Activated naive CD4-positive, alpha-beta T cell treated with anti-CD3 and anti-CD28 coated beads, Interleukin-2, amount 50 U/mL, for 24 hours (primary cell): ENCODE results near the gene CARD9.

ENCODE experiments used
- H3K27ac Mint-ChIP-seq: one replicate; pipeline ENCODE4 v1.8.0; 2021; ENCODE audit warnings: mild to moderate bottlenecking, mixed read lengths
- H3K27me3 Mint-ChIP-seq: one replicate; pipeline ENCODE4 v1.8.0; 2021; ENCODE audit warnings: mixed read lengths
- H3K36me3 Mint-ChIP-seq: one replicate; pipeline ENCODE4 v1.8.0; 2021; ENCODE audit warnings: mixed read lengths
- H3K4me1 Mint-ChIP-seq: one replicate; pipeline ENCODE4 v1.8.0; 2021; ENCODE audit warnings: mixed read lengths
- H3K4me3 Mint-ChIP-seq: one replicate; pipeline ENCODE4 v1.8.0; 2021; ENCODE audit warnings: mild to moderate bottlenecking, mixed read lengths
- H3K9me3 Mint-ChIP-seq: one replicate; pipeline ENCODE4 v1.8.0; 2021; ENCODE audit warnings: mixed read lengths

Gene CARD9

GRCh38 chr9:136377341-136378169 lies 4.1 kb upstream of the CARD9 start:
- no peak overlapping the region for H3K27ac Mint-ChIP-seq
- H3K4me3 Mint-ChIP-seq, result no peak overlapping the region
- H3K4me1 Mint-ChIP-seq, result no peaks in the 10 kb centered on the region
- H3K27me3 Mint-ChIP-seq, result peaks cover 2% of the 10 kb centered on the region
- no peaks in the 10 kb centered on the region for H3K36me3 Mint-ChIP-seq
- H3K9me3 Mint-ChIP-seq, result no peaks in the 10 kb centered on the region

- Mint-ChIP-seq H3K9me3 (no peaks in the 10 kb centered on the region), H3K4me1 (no peaks in the 10 kb centered on the region), H3K27me3 (peaks cover 2% of the 10 kb centered on the region), H3K27ac (no peak overlapping the region), H3K36me3 (no peaks in the 10 kb centered on the region), H3K4me3 (no peak overlapping the region)
Observed at GRCh38 chr9:136376457-136376856, 3.0 kb upstream of the CARD9 start.

GRCh38 chr9:136375096-136375495 lies 1.6 kb upstream of the CARD9 start:
- Mint-ChIP-seq H3K9me3 (no peaks in the 10 kb centered on the region), H3K27ac (no peak overlapping the region), H3K4me1 (no peaks in the 10 kb centered on the region), H3K27me3 (peaks cover 2% of the 10 kb centered on the region), H3K36me3 (no peaks in the 10 kb centered on the region), H3K4me3 (no peak overlapping the region)

GRCh38 chr9:136374183-136374575 lies 710 bp upstream of the CARD9 start:
- Mint-ChIP-seq H3K36me3 (no peaks in the 10 kb centered on the region), H3K27ac (no peak overlapping the region), H3K4me3 (no peak overlapping the region), H3K9me3 (no peaks in the 10 kb centered on the region), H3K27me3 (peaks cover 2% of the 10 kb centered on the region), H3K4me1 (no peaks in the 10 kb centered on the region)

GRCh38 chr9:136372561-136373299 lies 739 bp downstream of the CARD9 start:
- Mint-ChIP-seq H3K27ac (no peak overlapping the region), H3K9me3 (no peaks in the 10 kb centered on the region), H3K4me3 (no peak overlapping the region), H3K36me3 (no peaks in the 10 kb centered on the region), H3K27me3 (peaks cover 2% of the 10 kb centered on the region), H3K4me1 (no peaks in the 10 kb centered on the region)

- Mint-ChIP-seq H3K36me3 (no peaks in the 10 kb centered on the region), H3K4me1 (no peaks in the 10 kb centered on the region), H3K27ac (no peak overlapping the region), H3K27me3 (peaks cover 2% of the 10 kb centered on the region), H3K4me3 (no peak overlapping the region), H3K9me3 (no peaks in the 10 kb centered on the region)
Observed at GRCh38 chr9:136372006-136372405, 1.5 kb downstream of the CARD9 start.

GRCh38 chr9:136371533-136371880 lies 2.0 kb downstream of the CARD9 start:
- H3K27me3 Mint-ChIP-seq, result peaks cover 2% of the 10 kb centered on the region
- H3K9me3 Mint-ChIP-seq, result no peaks in the 10 kb centered on the region
- H3K36me3 Mint-ChIP-seq, result no peaks in the 10 kb centered on the region
- no peak overlapping the region for H3K4me3 Mint-ChIP-seq
- H3K27ac Mint-ChIP-seq, result no peak overlapping the region
- no peaks in the 10 kb centered on the region for H3K4me1 Mint-ChIP-seq

- no peak overlapping the region for H3K27ac Mint-ChIP-seq
- H3K4me1 Mint-ChIP-seq, result no peaks in the 10 kb centered on the region
- no peaks in the 10 kb centered on the region for H3K36me3 Mint-ChIP-seq
- H3K4me3 Mint-ChIP-seq, result no peak overlapping the region
- peaks cover 2% of the 10 kb centered on the region for H3K27me3 Mint-ChIP-seq
- no peaks in the 10 kb centered on the region for H3K9me3 Mint-ChIP-seq
Observed at GRCh38 chr9:136370687-136371532, 2.6 kb downstream of the CARD9 start.

- Mint-ChIP-seq H3K4me1 (no peaks in the 10 kb centered on the region), H3K4me3 (no peak overlapping the region), H3K9me3 (no peaks in the 10 kb centered on the region), H3K27me3 (peaks cover 2% of the 10 kb centered on the region), H3K36me3 (no peaks in the 10 kb centered on the region), H3K27ac (no peak overlapping the region)
Observed at GRCh38 chr9:136370037-136370436, 3.4 kb downstream of the CARD9 start.

- Mint-ChIP-seq H3K4me1 (no peaks in the 10 kb centered on the region), H3K27me3 (peaks cover 2% of the 10 kb centered on the region), H3K36me3 (no peaks in the 10 kb centered on the region), H3K27ac (no peak overlapping the region), H3K4me3 (no peak overlapping the region), H3K9me3 (no peaks in the 10 kb centered on the region)
Observed at GRCh38 chr9:136368190-136368589, 5.3 kb downstream of the CARD9 start.

- no peaks in the 10 kb centered on the region for H3K9me3 Mint-ChIP-seq
- H3K27me3 Mint-ChIP-seq, result no peaks in the 10 kb centered on the region
- no peaks in the 10 kb centered on the region for H3K36me3 Mint-ChIP-seq
- peaks cover 5% of the 10 kb centered on the region for H3K4me1 Mint-ChIP-seq
- no peak overlapping the region for H3K4me3 Mint-ChIP-seq
- no peak overlapping the region for H3K27ac Mint-ChIP-seq
Observed at GRCh38 chr9:136367296-136368145, 5.9 kb downstream of the CARD9 start.

GRCh38 chr9:136366826-136367225 lies 6.6 kb downstream of the CARD9 start:
- Mint-ChIP-seq H3K9me3 (no peaks in the 10 kb centered on the region), H3K27me3 (no peaks in the 10 kb centered on the region)

GRCh38 chr9:136365775-136366222 lies 7.7 kb downstream of the CARD9 start:
- Mint-ChIP-seq H3K4me3 (no peak overlapping the region), H3K27me3 (no peaks in the 10 kb centered on the region), H3K9me3 (no peaks in the 10 kb centered on the region), H3K36me3 (no peaks in the 10 kb centered on the region), H3K4me1 (peaks cover 6% of the 10 kb centered on the region), H3K27ac (no peak overlapping the region)

More at GRCh38 chr9:136366826-136367225, 6.6 kb downstream of the CARD9 start:
- Mint-ChIP-seq H3K36me3 (no peaks in the 10 kb centered on the region), H3K27ac (no peak overlapping the region), H3K4me3 (no peak overlapping the region), H3K4me1 (peaks cover 6% of the 10 kb centered on the region)

- no peak overlapping the region for H3K27ac Mint-ChIP-seq
- peaks cover 6% of the 10 kb centered on the region for H3K4me1 Mint-ChIP-seq
- no peaks in the 10 kb centered on the region for H3K27me3 Mint-ChIP-seq
- H3K36me3 Mint-ChIP-seq, result no peaks in the 10 kb centered on the region
- no peaks in the 10 kb centered on the region for H3K9me3 Mint-ChIP-seq
- no peak overlapping the region for H3K4me3 Mint-ChIP-seq
Observed at GRCh38 chr9:136364942-136365774, 8.3 kb downstream of the CARD9 start.
